HS-5 (cell line): ENCODE data around the gene CASP12.

Experiments
- DNase-seq: peaks from one replicate; pipeline ENCODE4 v3.0.0-alpha.2; 2012; ENCODE audit warnings: low read depth

The CASP12 gene

GRCh38 chr11:104836691-104837090, 61.6 kb downstream of the CASP12 start:
- DNase-seq: no peak
